ENCODE data around the gene BCL2L12.
A peak's percentile ranks its signal among the peaks of the same experiment; 100 is the strongest.
"Not testable (repeated sequence)": the region's sequence is repeated elsewhere in the genome, so short reads cannot be mapped to it uniquely, and the experiment has no call there.

The BCL2L12 gene

GRCh38 chr19:49629659-49630058 lies 36.1 kb upstream of the BCL2L12 start:
- no peak overlapping the region for H3K4me3 ChIP-seq (ENCODE audit: low read depth, low read length)
- in situ Hi-C loops (cut with HindIII; ENCODE audit: low sequenced_read_pairs), result no loop called here
- DNase-seq (ENCODE audit: low read depth), result no peak
- no peak for TF ChIP-seq CTCF (IDR thresholded peaks at IDR 0.05; ENCODE audit: low read depth, low read length, missing control alignments)

DNA sequence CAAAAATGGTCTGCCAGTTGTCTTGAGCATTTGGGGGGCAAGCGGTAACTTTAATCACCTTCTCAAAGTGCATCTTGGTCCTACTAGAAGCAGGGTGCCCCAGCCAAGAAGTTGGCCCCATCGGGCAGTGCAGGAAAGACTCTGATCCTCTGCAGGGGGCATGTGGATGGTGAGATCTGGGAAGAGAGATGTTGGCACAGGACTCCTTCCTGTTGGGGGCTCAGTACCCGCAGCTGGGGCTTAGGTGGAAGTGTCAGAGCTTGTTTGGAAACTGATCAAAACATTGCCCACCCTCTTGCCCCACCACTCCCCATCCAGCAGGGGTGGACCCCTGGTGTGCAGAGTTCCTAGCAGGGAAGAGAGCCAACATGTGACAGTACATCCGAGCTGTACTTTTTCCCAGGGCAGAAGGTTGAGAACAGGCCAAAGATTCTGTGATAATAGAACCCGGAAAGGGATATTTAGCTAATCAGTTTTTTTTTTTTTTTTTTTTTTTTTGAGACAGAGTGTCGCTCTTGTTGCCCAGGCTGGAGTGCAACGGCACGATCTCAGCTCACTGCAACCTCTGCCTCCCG lies 34.6 kb upstream of the BCL2L12 start:
- DNase-seq (ENCODE audit: low read depth), result no peak
- TF ChIP-seq CTCF (IDR thresholded peaks at IDR 0.05; ENCODE audit: low read depth, low read length, missing control alignments), result no peak
- in situ Hi-C loops (cut with HindIII; ENCODE audit: low sequenced_read_pairs), result no loop called here
- H3K4me3 ChIP-seq (ENCODE audit: low read depth, low read length), result no peak overlapping the region

- no peak for TF ChIP-seq CTCF (IDR thresholded peaks at IDR 0.05; ENCODE audit: low read depth, low read length, missing control alignments)
- DNase-seq (ENCODE audit: low read depth), result no peak
- in situ Hi-C loops (cut with HindIII; ENCODE audit: low sequenced_read_pairs), result no loop called here
- no peak overlapping the region for H3K4me3 ChIP-seq (ENCODE audit: low read depth, low read length)
These were observed 34.0 kb upstream of the BCL2L12 start for GRCh38 chr19:49631610-49632192.

DNA sequence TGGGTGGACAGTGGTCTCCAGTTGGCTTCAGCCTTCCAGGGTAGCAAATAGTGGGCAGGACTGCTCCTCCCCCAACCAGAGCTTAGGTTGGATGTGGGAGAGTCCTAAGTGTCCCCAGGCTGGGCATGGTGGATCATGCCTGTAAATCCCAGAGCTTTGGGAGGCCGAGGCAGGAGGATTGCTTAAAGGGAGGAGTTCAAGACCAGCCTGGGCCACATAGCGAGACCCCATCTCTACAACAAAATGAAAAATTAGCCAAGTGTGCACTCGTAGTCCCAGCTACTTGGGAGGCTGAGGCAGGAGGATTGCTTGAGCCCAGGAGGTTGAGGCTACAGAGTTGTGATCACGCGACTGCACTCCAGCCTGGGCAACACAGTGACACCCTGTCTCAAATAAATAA lies 33.2 kb upstream of the BCL2L12 start:
- H3K4me3 ChIP-seq (ENCODE audit: low read depth, low read length), result no peak overlapping the region
- TF ChIP-seq CTCF (IDR thresholded peaks at IDR 0.05; ENCODE audit: low read depth, low read length, missing control alignments), result no peak
- DNase-seq (ENCODE audit: low read depth), result no peak
- in situ Hi-C loops (cut with HindIII; ENCODE audit: low sequenced_read_pairs), result no loop called here

GRCh38 chr19:49633273-49633672 lies 32.5 kb upstream of the BCL2L12 start:
- DNase-seq (ENCODE audit: low read depth); in situ Hi-C loops (cut with HindIII; ENCODE audit: low sequenced_read_pairs): not testable (repeated sequence)

DNA sequence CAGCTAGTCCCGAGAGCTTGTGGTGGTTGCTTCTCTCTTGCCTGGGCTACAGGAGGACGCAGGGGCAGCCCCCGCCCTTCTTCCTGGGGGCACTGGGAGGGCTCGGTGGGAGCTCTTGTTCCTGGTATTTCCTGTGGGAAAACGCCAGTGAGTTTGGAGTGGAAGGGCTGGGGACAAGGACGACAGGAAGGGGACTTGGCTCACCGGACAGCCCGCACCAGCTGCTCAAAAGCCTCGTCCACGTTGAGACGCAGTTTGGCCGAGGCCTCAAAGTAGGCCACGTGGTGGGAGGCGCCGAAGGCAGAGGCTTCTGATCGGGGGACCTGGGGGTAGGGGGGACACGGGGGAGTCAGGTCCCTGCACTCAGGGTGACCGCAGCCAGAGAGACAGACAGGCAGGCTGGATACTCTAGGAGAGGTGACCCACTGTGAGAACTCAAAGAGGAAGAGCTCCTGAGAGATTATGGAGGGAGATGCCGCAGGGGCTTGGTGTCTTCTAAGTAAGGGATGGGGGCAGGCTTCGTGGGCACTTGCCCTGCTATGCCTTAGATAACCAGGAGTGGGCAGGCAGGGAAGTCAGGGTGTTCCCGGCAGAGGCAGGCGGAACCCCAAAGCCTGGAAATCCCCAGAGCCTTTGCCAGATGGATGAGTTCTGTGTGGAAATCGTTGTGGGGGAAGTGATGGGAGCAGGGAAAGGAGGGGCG lies 30.1 kb upstream of the BCL2L12 start:
- TF ChIP-seq CTCF (IDR thresholded peaks at IDR 0.05; ENCODE audit: low read depth, low read length, missing control alignments), result peak; percentile 21
- no peak overlapping the region for H3K4me3 ChIP-seq (ENCODE audit: low read depth, low read length)
- in situ Hi-C loops (cut with HindIII; ENCODE audit: low sequenced_read_pairs), result no loop called here
- DNase-seq (ENCODE audit: low read depth), result no peak

More at GRCh38 chr19:49633273-49633672, 32.5 kb upstream of the BCL2L12 start:
- not testable (repeated sequence) for H3K4me3 ChIP-seq (ENCODE audit: low read depth, low read length)

All from astrocyte of the cerebellum (primary cell).